Astrocyte of the spinal cord (primary cell): ENCODE data around the gene SNCAIP.

Experiments used
- DNase-seq: peaks from one replicate; pipeline ENCODE4 v3.0.0; 2011; ENCODE audit warnings: low read depth, low spot score
- H3K4me3 ChIP-seq: 2 replicates; pipeline ENCODE4 v1.5.1; 2011; ENCODE audit warnings: low read depth, mild to moderate bottlenecking, low read length, moderate library complexity
- CTCF ChIP-seq: IDR thresholded peaks from 2 replicates; pipeline ENCODE4 v1.5.1; 2012; ENCODE audit warnings: low read depth, mild to moderate bottlenecking, low read length, inconsistent platforms
- in situ Hi-C: cut with HindIII; loops from 2 replicates; pipeline ENCODE4 v1.10.0; 2017; ENCODE audit warnings: low sequenced_read_pairs

SNCAIP gene

GRCh38 chr5:122333564-122333963 lies 21.5 kb downstream of the SNCAIP start:
- no peak for DNase-seq
- TF ChIP-seq CTCF: no peak
- no peak overlapping the region for H3K4me3 ChIP-seq
- in situ Hi-C loops: no loop called here

- in situ Hi-C loops: no loop called here
- TF ChIP-seq CTCF: no peak
- no peak for DNase-seq
- H3K4me3 ChIP-seq: no peak overlapping the region
These were observed 27.6 kb downstream of the SNCAIP start for GRCh38 chr5:122339591-122339990.

- no peak for TF ChIP-seq CTCF
- in situ Hi-C loops: no loop called here
- no peak for DNase-seq
- no peak overlapping the region for H3K4me3 ChIP-seq
These were observed 29.1 kb downstream of the SNCAIP start for GRCh38 chr5:122341087-122341486.

- TF ChIP-seq CTCF: no peak
- in situ Hi-C loops: no loop called here
- DNase-seq: no peak
- H3K4me3 ChIP-seq: no peak overlapping the region
These were observed 30.2 kb downstream of the SNCAIP start for GRCh38 chr5:122342256-122342655.

- DNase-seq: no peak
- in situ Hi-C loops: no loop called here
- H3K4me3 ChIP-seq: no peak overlapping the region
- TF ChIP-seq CTCF: no peak
These were observed 35.0 kb downstream of the SNCAIP start for GRCh38 chr5:122346897-122347581.

GRCh38 chr5:122350496-122350895 lies 38.5 kb downstream of the SNCAIP start:
- in situ Hi-C loops: no loop called here
- H3K4me3 ChIP-seq: no peak overlapping the region
- TF ChIP-seq CTCF: no peak
- DNase-seq: no peak
